HG02938 (cell line): Measurements from ENCODE around the gene IGFBP1.
"Not testable (repeated sequence)": the region's sequence is repeated elsewhere in the genome, so short reads cannot be mapped to it uniquely, and the experiment has no call there.

Experiments
- ATAC-seq: cut with Tn5 transposase; IDR thresholded peaks from one replicate; pipeline ENCODE4 v1.9.1; 2021; ENCODE audit warnings: mild to moderate bottlenecking, moderate library complexity; ENCODE audit not compliant: unreplicated experiment

The IGFBP1 gene

GRCh38 chr7:45930967-45931366, 42.7 kb downstream of the IGFBP1 start:
- no peak for ATAC-seq

- no peak for ATAC-seq
These were observed 49.0 kb downstream of the IGFBP1 start for GRCh38 chr7:45937301-45937700.

- ATAC-seq, result no peak
These were observed 49.6 kb downstream of the IGFBP1 start for GRCh38 chr7:45937862-45938261.

GRCh38 chr7:45938626-45939302, 50.5 kb downstream of the IGFBP1 start:
- ATAC-seq, result no peak

GRCh38 chr7:45939574-45939973, 51.3 kb downstream of the IGFBP1 start:
- no peak for ATAC-seq

GRCh38 chr7:45940237-45940781, 52.0 kb downstream of the IGFBP1 start:
- ATAC-seq, result not testable (repeated sequence)

- ATAC-seq, result no peak
These were observed 52.7 kb downstream of the IGFBP1 start for GRCh38 chr7:45940939-45941338.
